Astrocyte (in vitro differentiated cells and primary cell): ENCODE measurements around the gene SDHAF1. TPM values are rescaled to one million over a fixed set of nuclear protein-coding genes. Genes with fewer than 3 reads are reported as not detected.

ENCODE experiments used
- DNase-seq: peaks from one replicate; pipeline ENCODE4 v3.0.0-alpha.2; 2010; ENCODE audit warnings: low read depth
- FAIRE-seq: peaks from 2 replicates; lab custom pipeline; 2011; peaks lifted over from hg19 to GRCh38; lab: Jason Lieb, UNC
- H2AFZ ChIP-seq: 2 replicates; pipeline ENCODE4 v1.6.0; 2012; ENCODE audit warnings: low read depth, low read length, inconsistent platforms
- H3K27ac ChIP-seq: 2 replicates; pipeline ENCODE4 v1.5.1; 2011; ENCODE audit warnings: low read depth, low read length, inconsistent platforms
- H3K27me3 ChIP-seq: 2 replicates; pipeline ENCODE4 v1.6.0; 2011; ENCODE audit warnings: low read length, inconsistent platforms; ENCODE audit not compliant: insufficient read depth
- H3K36me3 ChIP-seq: 2 replicates; pipeline ENCODE4 v1.5.1; 2011; ENCODE audit warnings: low read length, inconsistent platforms; ENCODE audit not compliant: insufficient read depth
- H3K4me1 ChIP-seq: 2 replicates; pipeline ENCODE4 v1.5.1; 2011; ENCODE audit warnings: low read length, inconsistent platforms; ENCODE audit not compliant: insufficient read depth
- H3K4me2 ChIP-seq: 2 replicates; pipeline ENCODE4 v1.6.0; 2012; ENCODE audit warnings: low read length, inconsistent platforms
- H3K4me3 ChIP-seq: 2 replicates; pipeline ENCODE4 v1.5.1; 2011; ENCODE audit warnings: low read depth, mild to moderate bottlenecking, low read length, inconsistent platforms; ENCODE audit not compliant: insufficient read depth
- H3K79me2 ChIP-seq: 2 replicates; pipeline ENCODE4 v1.6.0; 2012; ENCODE audit warnings: mild to moderate bottlenecking, low read length, inconsistent platforms; ENCODE audit not compliant: insufficient read depth
- H3K9ac ChIP-seq: 2 replicates; pipeline ENCODE4 v1.6.0; 2012; ENCODE audit warnings: mild to moderate bottlenecking, low read length, inconsistent platforms
- H3K9me3 ChIP-seq: 2 replicates; pipeline ENCODE4 v1.5.1; 2012; ENCODE audit warnings: low read depth, mild to moderate bottlenecking, low read length, inconsistent platforms; ENCODE audit not compliant: insufficient read depth
- H4K20me1 ChIP-seq: 2 replicates; pipeline ENCODE4 v1.6.0; 2012; ENCODE audit warnings: low read length, inconsistent platforms; ENCODE audit not compliant: insufficient read depth
- H3K27ac Mint-ChIP-seq: one replicate; pipeline ENCODE4 v1.8.0; 2021; ENCODE audit warnings: mild to moderate bottlenecking, mixed read lengths; ENCODE audit not compliant: unreplicated experiment
- H3K27me3 Mint-ChIP-seq: one replicate; pipeline ENCODE4 v1.8.0; 2021; ENCODE audit warnings: low read depth, mixed read lengths; ENCODE audit not compliant: unreplicated experiment
- H3K36me3 Mint-ChIP-seq: one replicate; pipeline ENCODE4 v1.8.0; 2021; ENCODE audit warnings: low read depth, mixed read lengths; ENCODE audit not compliant: unreplicated experiment
- H3K4me1 Mint-ChIP-seq: one replicate; pipeline ENCODE4 v1.8.0; 2021; ENCODE audit warnings: low read depth, mixed read lengths; ENCODE audit not compliant: unreplicated experiment
- H3K4me3 Mint-ChIP-seq: one replicate; pipeline ENCODE4 v1.8.0; 2021; ENCODE audit warnings: mild to moderate bottlenecking, moderate library complexity, mixed read lengths; ENCODE audit not compliant: unreplicated experiment
- H3K9me3 Mint-ChIP-seq: one replicate; pipeline ENCODE4 v1.8.0; 2021; ENCODE audit warnings: mild to moderate bottlenecking, mixed read lengths; ENCODE audit not compliant: unreplicated experiment
- EZH2 ChIP-seq: IDR thresholded peaks from 2 replicates; pipeline ENCODE4 v1.6.1; 2012; ENCODE audit warnings: mild to moderate bottlenecking, low read length, inconsistent platforms; ENCODE audit not compliant: insufficient read depth
- total RNA-seq: library from RNA; stranded (reverse); gene quantifications from 2 replicates; pipeline ENCODE4 v1.2.1, GENCODE V29; 2021
- TF ChIP-seq, protein P1 (sequence below): IDR thresholded peaks from 2 replicates; pipeline ENCODE4 v1.5.1; 2011; ENCODE audit warnings: low read depth, mild to moderate bottlenecking, inconsistent platforms, low read length, moderate library complexity; ENCODE audit not compliant: insufficient read depth

The SDHAF1 gene
- total RNA-seq, 1 donor from 2014 or later = 8.8 TPM

DNA sequence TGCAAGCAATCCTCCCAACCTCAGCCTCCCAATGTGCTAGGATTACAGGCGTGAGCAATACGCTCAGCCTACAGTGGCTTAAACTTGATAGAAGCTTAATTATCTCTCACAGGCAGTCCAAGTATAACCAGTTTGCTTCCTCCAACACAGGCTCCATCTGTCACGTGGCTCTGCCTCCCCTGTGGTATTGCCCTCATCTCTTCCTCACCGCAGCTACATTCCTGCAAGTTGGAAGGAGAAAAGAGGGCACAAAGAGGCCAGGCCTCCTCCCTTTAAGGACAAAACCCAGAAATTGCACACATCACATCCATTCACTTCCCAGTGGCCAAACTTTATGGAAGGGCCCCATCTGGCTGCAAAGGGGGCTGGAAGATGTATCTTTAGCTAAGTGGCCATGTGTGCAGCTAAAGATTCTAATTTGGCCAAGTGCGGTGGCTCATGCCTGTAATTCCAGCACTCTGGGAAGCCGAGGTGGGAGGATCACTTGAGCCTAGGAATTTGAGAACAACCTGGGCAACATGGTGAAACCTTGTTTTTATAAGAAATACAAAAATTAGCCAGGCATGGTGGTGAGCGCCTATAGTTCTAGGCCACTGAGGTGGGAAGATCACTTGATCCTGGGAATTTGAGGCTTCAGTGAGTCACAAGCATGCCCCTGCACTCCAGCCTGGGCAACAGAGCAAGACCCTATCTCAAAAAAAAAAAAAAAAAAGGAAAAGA is 3.1 kb upstream of the SDHAF1 start:
- no peak overlapping the region for H3K27ac ChIP-seq

DNA sequence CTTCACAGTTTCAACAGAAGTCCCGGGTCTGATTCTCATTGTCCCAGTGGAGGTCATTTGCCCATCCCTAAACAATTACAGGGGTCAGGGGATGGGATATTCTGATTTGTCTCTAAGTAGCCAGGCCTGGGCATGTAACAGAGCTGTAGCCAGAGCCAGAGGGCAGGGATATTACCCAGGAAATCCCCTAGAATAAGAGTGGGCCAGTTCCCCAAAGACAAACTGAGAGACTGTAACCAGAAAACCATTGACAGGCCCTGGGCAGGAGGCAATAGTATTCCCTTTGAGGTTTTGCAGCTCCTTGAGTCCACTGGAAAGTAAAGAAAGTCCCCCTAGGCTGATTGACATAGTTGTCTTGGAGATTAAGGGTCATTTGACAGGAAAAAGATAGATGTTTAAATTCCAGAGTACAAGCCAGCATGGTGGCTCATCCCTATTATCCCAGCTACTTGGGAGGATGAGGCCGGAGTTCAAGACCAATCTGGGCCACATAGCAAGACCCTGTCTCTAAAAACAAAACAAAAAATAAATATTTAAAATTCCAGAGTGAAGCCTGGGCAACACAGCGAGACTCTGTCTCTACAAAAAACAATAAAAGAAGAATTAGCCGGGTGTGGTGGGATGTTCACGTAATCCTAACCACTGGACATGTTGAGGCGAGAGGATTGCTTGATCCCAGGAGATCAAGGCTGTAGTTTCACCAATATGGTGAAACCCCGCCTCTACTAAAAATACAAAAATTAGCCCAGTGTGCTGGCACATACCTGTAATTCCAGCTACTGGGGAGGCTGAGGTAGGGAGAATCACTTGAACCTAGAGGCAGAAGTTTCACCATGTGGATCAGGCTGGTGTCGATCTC is 1.9 kb upstream of the SDHAF1 start:
- no peak overlapping the region for H3K4me2 ChIP-seq
- no peak overlapping the region for H3K9ac ChIP-seq
- Mint-ChIP-seq H3K27ac (no peak overlapping the region), H3K9me3 (peaks cover 2% of the 10 kb centered on the region), H3K4me3 (no peak overlapping the region), H3K36me3 (peaks cover 2% of the 10 kb centered on the region), H3K4me1 (peaks cover 10% of the 10 kb centered on the region), H3K27me3 (peaks cover 10% of the 10 kb centered on the region)
- DNase-seq (no peak), FAIRE-seq (no peak)
- no peaks in the 10 kb centered on the region for H3K27me3 ChIP-seq
- peaks cover 20% of the 10 kb centered on the region for H4K20me1 ChIP-seq
- no peak overlapping the region for H3K27ac ChIP-seq
- no peaks in the 10 kb centered on the region for H3K9me3 ChIP-seq
- no peaks in the 10 kb centered on the region for H3K36me3 ChIP-seq
- TF ChIP-seq EZH2 = no peak
- TF ChIP-seq, protein P1, sequence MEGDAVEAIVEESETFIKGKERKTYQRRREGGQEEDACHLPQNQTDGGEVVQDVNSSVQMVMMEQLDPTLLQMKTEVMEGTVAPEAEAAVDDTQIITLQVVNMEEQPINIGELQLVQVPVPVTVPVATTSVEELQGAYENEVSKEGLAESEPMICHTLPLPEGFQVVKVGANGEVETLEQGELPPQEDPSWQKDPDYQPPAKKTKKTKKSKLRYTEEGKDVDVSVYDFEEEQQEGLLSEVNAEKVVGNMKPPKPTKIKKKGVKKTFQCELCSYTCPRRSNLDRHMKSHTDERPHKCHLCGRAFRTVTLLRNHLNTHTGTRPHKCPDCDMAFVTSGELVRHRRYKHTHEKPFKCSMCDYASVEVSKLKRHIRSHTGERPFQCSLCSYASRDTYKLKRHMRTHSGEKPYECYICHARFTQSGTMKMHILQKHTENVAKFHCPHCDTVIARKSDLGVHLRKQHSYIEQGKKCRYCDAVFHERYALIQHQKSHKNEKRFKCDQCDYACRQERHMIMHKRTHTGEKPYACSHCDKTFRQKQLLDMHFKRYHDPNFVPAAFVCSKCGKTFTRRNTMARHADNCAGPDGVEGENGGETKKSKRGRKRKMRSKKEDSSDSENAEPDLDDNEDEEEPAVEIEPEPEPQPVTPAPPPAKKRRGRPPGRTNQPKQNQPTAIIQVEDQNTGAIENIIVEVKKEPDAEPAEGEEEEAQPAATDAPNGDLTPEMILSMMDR = no peak
- peaks cover 12% of the 10 kb centered on the region for H3K4me1 ChIP-seq
- H3K79me2 ChIP-seq = peaks cover 21% of the 10 kb centered on the region
- H3K4me3 ChIP-seq = no peak overlapping the region
- H2AFZ ChIP-seq = no peak overlapping the region

More for the DNA sequence above, 3.1 kb upstream of the SDHAF1 start:
- TF ChIP-seq, protein P1 = no peak
- no peak for TF ChIP-seq EZH2
- Mint-ChIP-seq H3K27ac (no peak overlapping the region), H3K36me3 (peaks cover 2% of the 10 kb centered on the region), H3K4me3 (no peak overlapping the region), H3K4me1 (peaks cover 10% of the 10 kb centered on the region), H3K9me3 (peaks cover 2% of the 10 kb centered on the region), H3K27me3 (peaks cover 15% of the 10 kb centered on the region)
- DNase-seq = peak; percentile 10
- Histone ChIP-seq H3K9me3 (no peaks in the 10 kb centered on the region), H4K20me1 (peaks cover 13% of the 10 kb centered on the region), H3K36me3 (no peaks in the 10 kb centered on the region), H3K27me3 (peaks cover 2% of the 10 kb centered on the region), H3K9ac (no peak overlapping the region), H2AFZ (no peak overlapping the region), H3K79me2 (peaks cover 16% of the 10 kb centered on the region), H3K4me2 (no peak overlapping the region), H3K4me3 (no peak overlapping the region), H3K4me1 (peaks cover 12% of the 10 kb centered on the region)
- no peak for FAIRE-seq
